ENCODE results near the gene SLIT3.

Gene SLIT3

GRCh38 chr5:169302491-169303118 lies 1.7 kb upstream of the SLIT3 start:
- DNase-seq (ENCODE audit: low read depth in 1 of 2, low spot score in 1 of 2), result peak; percentile 11 to 65
- TF ChIP-seq, protein P1, sequence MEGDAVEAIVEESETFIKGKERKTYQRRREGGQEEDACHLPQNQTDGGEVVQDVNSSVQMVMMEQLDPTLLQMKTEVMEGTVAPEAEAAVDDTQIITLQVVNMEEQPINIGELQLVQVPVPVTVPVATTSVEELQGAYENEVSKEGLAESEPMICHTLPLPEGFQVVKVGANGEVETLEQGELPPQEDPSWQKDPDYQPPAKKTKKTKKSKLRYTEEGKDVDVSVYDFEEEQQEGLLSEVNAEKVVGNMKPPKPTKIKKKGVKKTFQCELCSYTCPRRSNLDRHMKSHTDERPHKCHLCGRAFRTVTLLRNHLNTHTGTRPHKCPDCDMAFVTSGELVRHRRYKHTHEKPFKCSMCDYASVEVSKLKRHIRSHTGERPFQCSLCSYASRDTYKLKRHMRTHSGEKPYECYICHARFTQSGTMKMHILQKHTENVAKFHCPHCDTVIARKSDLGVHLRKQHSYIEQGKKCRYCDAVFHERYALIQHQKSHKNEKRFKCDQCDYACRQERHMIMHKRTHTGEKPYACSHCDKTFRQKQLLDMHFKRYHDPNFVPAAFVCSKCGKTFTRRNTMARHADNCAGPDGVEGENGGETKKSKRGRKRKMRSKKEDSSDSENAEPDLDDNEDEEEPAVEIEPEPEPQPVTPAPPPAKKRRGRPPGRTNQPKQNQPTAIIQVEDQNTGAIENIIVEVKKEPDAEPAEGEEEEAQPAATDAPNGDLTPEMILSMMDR (IDR thresholded peaks at IDR 0.05; ENCODE audit: insufficient read depth, low read length), result peak; percentile 86
- TF ChIP-seq GABPA (IDR thresholded peaks at IDR 0.05; ENCODE audit: low read depth), result no peak
- peaks cover 27% of the 10 kb centered on the region for H3K27me3 ChIP-seq (ENCODE audit: insufficient read depth, poor library complexity, severe bottlenecking)
- no peak overlapping the region for H3K4me3 ChIP-seq (replicated peaks; ENCODE audit: insufficient read depth, low read length)
- no peak overlapping the region for H3K27ac ChIP-seq (replicated peaks)

- Histone ChIP-seq H3K27me3 (ENCODE audit: insufficient read depth, poor library complexity, severe bottlenecking) (peaks cover 32% of the 10 kb centered on the region), H3K4me3 (replicated peaks; ENCODE audit: insufficient read depth, low read length) (no peak overlapping the region), H3K27ac (replicated peaks) (no peak overlapping the region)
- DNase-seq (ENCODE audit: low read depth in 1 of 2, low spot score in 1 of 2), result no peak
- TF ChIP-seq, protein P1 (IDR thresholded peaks at IDR 0.05; ENCODE audit: insufficient read depth, low read length), result no peak
- TF ChIP-seq SPI1 (IDR thresholded peaks at IDR 0.05; ENCODE audit: borderline replicate concordance, low read depth), result no peak
These were observed 1.0 kb upstream of the SLIT3 start for GRCh38 chr5:169301986-169302385.

DNA sequence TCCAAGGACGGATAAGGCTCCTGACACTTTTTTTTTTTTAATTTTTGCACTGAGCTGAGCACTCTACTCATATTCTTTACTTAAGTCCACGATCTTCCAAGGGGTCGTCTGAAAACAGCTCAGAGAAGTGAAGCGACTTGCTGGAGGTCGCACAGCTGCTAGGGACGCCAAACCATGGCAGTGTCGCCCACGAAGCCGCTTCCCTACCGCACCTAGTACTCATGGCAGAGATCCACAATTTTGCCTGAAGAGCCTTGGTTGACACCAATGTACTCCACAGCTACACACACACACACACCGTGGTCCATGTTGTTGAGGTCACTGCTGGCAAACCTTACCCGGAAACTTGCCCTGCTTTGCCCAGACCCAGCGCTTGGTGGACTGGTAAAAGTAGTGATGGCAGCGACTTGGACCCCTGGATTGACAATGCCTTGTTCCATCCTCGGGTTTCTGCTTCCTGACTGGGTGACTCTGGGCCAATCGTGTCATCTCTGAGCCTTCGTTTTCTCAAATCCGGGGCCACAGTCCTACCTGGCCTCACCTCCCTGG lies 521 bp upstream of the SLIT3 start:
- H3K27me3 ChIP-seq (ENCODE audit: insufficient read depth, poor library complexity, severe bottlenecking), result peaks cover 36% of the 10 kb centered on the region
- H3K4me3 ChIP-seq (replicated peaks; ENCODE audit: insufficient read depth, low read length), result no peak overlapping the region
- H3K27ac ChIP-seq (replicated peaks), result no peak overlapping the region
- DNase-seq (ENCODE audit: low read depth in 1 of 2, low spot score in 1 of 2), result no peak
- TF ChIP-seq SPI1 (IDR thresholded peaks at IDR 0.05; ENCODE audit: borderline replicate concordance, low read depth), result no peak
- TF ChIP-seq GABPA (IDR thresholded peaks at IDR 0.05; ENCODE audit: low read depth), result no peak
- TF ChIP-seq, protein P2, sequence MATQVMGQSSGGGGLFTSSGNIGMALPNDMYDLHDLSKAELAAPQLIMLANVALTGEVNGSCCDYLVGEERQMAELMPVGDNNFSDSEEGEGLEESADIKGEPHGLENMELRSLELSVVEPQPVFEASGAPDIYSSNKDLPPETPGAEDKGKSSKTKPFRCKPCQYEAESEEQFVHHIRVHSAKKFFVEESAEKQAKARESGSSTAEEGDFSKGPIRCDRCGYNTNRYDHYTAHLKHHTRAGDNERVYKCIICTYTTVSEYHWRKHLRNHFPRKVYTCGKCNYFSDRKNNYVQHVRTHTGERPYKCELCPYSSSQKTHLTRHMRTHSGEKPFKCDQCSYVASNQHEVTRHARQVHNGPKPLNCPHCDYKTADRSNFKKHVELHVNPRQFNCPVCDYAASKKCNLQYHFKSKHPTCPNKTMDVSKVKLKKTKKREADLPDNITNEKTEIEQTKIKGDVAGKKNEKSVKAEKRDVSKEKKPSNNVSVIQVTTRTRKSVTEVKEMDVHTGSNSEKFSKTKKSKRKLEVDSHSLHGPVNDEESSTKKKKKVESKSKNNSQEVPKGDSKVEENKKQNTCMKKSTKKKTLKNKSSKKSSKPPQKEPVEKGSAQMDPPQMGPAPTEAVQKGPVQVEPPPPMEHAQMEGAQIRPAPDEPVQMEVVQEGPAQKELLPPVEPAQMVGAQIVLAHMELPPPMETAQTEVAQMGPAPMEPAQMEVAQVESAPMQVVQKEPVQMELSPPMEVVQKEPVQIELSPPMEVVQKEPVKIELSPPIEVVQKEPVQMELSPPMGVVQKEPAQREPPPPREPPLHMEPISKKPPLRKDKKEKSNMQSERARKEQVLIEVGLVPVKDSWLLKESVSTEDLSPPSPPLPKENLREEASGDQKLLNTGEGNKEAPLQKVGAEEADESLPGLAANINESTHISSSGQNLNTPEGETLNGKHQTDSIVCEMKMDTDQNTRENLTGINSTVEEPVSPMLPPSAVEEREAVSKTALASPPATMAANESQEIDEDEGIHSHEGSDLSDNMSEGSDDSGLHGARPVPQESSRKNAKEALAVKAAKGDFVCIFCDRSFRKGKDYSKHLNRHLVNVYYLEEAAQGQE (IDR thresholded peaks at IDR 0.05; ENCODE audit: insufficient replicate concordance, low read depth), result no peak
- TF ChIP-seq, protein P1 (IDR thresholded peaks at IDR 0.05; ENCODE audit: insufficient read depth, low read length), result no peak
- no peak for TF ChIP-seq POLR2AphosphoS5 (IDR thresholded peaks at IDR 0.05; ENCODE audit: low read depth)

- Histone ChIP-seq H3K27ac (replicated peaks) (no peak overlapping the region), H3K4me3 (replicated peaks; ENCODE audit: insufficient read depth, low read length) (no peak overlapping the region), H3K27me3 (ENCODE audit: insufficient read depth, poor library complexity, severe bottlenecking) (peaks cover 36% of the 10 kb centered on the region)
- TF ChIP-seq GABPA (IDR thresholded peaks at IDR 0.05; ENCODE audit: low read depth), result no peak
- no peak for TF ChIP-seq SPI1 (IDR thresholded peaks at IDR 0.05; ENCODE audit: borderline replicate concordance, low read depth)
- TF ChIP-seq, protein P2 (IDR thresholded peaks at IDR 0.05; ENCODE audit: insufficient replicate concordance, low read depth), result no peak
- TF ChIP-seq, protein P1 (IDR thresholded peaks at IDR 0.05; ENCODE audit: insufficient read depth, low read length), result no peak
- TF ChIP-seq POLR2AphosphoS5 (IDR thresholded peaks at IDR 0.05; ENCODE audit: low read depth), result no peak
- DNase-seq (ENCODE audit: low read depth in 1 of 2, low spot score in 1 of 2), result no peak
These were observed 1.1 kb downstream of the SLIT3 start for GRCh38 chr5:169299663-169300467.
